Gastrocnemius medialis (tissue), 4 donors: ENCODE data around the gene FAAP20.

Source experiments
- POLR2A ChIP-seq, 2 donors: fragments of 450-650 bp; IDR thresholded peaks; one replicate each; pipeline ENCODE4 v1.6.1; 2017; ENCODE audit warnings: antibody characterized with exemption in 2 of 2, mild to moderate bottlenecking in 2 of 2, moderate library complexity in 2 of 2
- TF ChIP-seq, protein P1 (sequence below), 5 experiments: fragments of 450-650 bp in 3 of 5; fragments of 200-600 bp in 2 of 5; sonication (generic) in 2 of 5; IDR thresholded peaks in 4 of 5; conservative IDR thresholded peaks in 1 of 5; 1 replicate in 4 of 5; 2 replicates in 1 of 5; pipeline ENCODE4 v1.5.1; 2016 to 2019; ENCODE audit warnings: antibody characterized with exemption in 5 of 5, mild to moderate bottlenecking in 3 of 5, moderate library complexity in 3 of 5

DNA sequence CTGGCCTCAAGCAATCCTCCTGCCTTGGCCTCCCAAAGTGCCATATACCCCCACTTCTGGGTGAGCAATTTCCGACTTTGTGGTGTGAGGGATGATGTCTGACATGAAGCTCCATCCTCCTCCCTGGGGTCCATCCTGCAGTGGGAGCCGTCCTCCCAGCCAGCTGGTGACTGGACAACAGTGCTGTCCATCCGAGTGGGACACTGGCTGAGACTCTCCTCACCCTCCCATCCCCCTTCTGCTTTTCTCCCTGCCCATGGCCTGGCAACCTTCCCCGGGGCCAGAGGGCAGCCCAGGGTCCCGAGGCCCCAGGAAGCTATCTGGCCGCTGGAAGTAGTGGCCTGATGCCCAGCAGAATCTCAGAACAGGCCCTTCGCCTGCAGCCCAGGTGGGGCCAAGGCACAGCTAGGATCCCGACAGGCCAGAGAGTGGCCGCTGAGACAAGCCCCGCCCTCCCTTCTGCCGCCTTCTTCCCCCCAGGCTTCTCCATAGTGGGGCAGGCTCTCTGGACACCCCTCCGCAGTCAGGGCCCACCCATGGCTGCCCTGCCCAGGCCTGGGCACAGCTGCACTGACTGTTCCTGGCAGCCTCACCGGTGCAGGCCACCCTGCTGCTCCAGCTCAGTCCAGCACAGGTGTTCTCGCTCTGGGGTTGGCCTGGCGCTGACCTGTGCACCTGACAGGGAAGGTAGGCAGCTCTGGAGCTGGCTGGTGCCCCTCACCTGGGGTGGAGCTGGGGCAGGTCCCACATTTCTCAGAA is 8.4 kb upstream of the FAAP20 start:
- TF ChIP-seq, protein P1, sequence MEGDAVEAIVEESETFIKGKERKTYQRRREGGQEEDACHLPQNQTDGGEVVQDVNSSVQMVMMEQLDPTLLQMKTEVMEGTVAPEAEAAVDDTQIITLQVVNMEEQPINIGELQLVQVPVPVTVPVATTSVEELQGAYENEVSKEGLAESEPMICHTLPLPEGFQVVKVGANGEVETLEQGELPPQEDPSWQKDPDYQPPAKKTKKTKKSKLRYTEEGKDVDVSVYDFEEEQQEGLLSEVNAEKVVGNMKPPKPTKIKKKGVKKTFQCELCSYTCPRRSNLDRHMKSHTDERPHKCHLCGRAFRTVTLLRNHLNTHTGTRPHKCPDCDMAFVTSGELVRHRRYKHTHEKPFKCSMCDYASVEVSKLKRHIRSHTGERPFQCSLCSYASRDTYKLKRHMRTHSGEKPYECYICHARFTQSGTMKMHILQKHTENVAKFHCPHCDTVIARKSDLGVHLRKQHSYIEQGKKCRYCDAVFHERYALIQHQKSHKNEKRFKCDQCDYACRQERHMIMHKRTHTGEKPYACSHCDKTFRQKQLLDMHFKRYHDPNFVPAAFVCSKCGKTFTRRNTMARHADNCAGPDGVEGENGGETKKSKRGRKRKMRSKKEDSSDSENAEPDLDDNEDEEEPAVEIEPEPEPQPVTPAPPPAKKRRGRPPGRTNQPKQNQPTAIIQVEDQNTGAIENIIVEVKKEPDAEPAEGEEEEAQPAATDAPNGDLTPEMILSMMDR (IDR thresholded peaks at IDR 0.05 in 4 of 5, conservative IDR thresholded peaks at IDR 0.05 in 1 of 5): no peak
- no peak for TF ChIP-seq POLR2A (IDR thresholded peaks at IDR 0.05)
